ENCODE results near the gene SDK1.

The SDK1 gene

GRCh38 chr7:4026941-4027486, 726.0 kb downstream of the SDK1 start:
- no peak overlapping the region for H3K27ac Mint-ChIP-seq
- no peaks in the 10 kb centered on the region for H3K9me3 Mint-ChIP-seq (ENCODE audit: low read depth)
- H3K4me3 Mint-ChIP-seq: no peak overlapping the region
- H3K36me3 Mint-ChIP-seq: no peaks in the 10 kb centered on the region
- H3K27me3 Mint-ChIP-seq: peaks cover 2% of the 10 kb centered on the region
- H3K4me1 Mint-ChIP-seq (ENCODE audit: low read depth): no peaks in the 10 kb centered on the region

- no peak overlapping the region for H3K27ac Mint-ChIP-seq
- peaks cover 2% of the 10 kb centered on the region for H3K27me3 Mint-ChIP-seq
- H3K4me3 Mint-ChIP-seq: no peak overlapping the region
- H3K4me1 Mint-ChIP-seq (ENCODE audit: low read depth): no peaks in the 10 kb centered on the region
- H3K9me3 Mint-ChIP-seq (ENCODE audit: low read depth): no peaks in the 10 kb centered on the region
- no peaks in the 10 kb centered on the region for H3K36me3 Mint-ChIP-seq
Measured at GRCh38 chr7:4028221-4028620, 727.2 kb downstream of the SDK1 start.

GRCh38 chr7:4029941-4030340, 728.9 kb downstream of the SDK1 start:
- H3K27ac Mint-ChIP-seq: no peak overlapping the region
- no peak overlapping the region for H3K4me3 Mint-ChIP-seq
- H3K4me1 Mint-ChIP-seq (ENCODE audit: low read depth): no peaks in the 10 kb centered on the region
- H3K27me3 Mint-ChIP-seq: peaks cover 2% of the 10 kb centered on the region
- no peaks in the 10 kb centered on the region for H3K36me3 Mint-ChIP-seq
- no peaks in the 10 kb centered on the region for H3K9me3 Mint-ChIP-seq (ENCODE audit: low read depth)

GRCh38 chr7:4030346-4030950, 729.4 kb downstream of the SDK1 start:
- Mint-ChIP-seq H3K4me3 (no peak overlapping the region), H3K36me3 (no peaks in the 10 kb centered on the region), H3K4me1 (ENCODE audit: low read depth) (no peaks in the 10 kb centered on the region), H3K27me3 (peaks cover 2% of the 10 kb centered on the region), H3K27ac (no peak overlapping the region), H3K9me3 (ENCODE audit: low read depth) (no peaks in the 10 kb centered on the region)

- no peaks in the 10 kb centered on the region for H3K4me1 Mint-ChIP-seq (ENCODE audit: low read depth)
- no peak overlapping the region for H3K4me3 Mint-ChIP-seq
- no peak overlapping the region for H3K27ac Mint-ChIP-seq
- H3K9me3 Mint-ChIP-seq (ENCODE audit: low read depth): no peaks in the 10 kb centered on the region
- H3K27me3 Mint-ChIP-seq: peaks cover 2% of the 10 kb centered on the region
- no peaks in the 10 kb centered on the region for H3K36me3 Mint-ChIP-seq
Measured at GRCh38 chr7:4033996-4034395, 732.9 kb downstream of the SDK1 start.

GRCh38 chr7:4037308-4037707, 736.3 kb downstream of the SDK1 start:
- no peaks in the 10 kb centered on the region for H3K4me1 Mint-ChIP-seq (ENCODE audit: low read depth)
- no peaks in the 10 kb centered on the region for H3K36me3 Mint-ChIP-seq
- no peaks in the 10 kb centered on the region for H3K27me3 Mint-ChIP-seq
- no peaks in the 10 kb centered on the region for H3K9me3 Mint-ChIP-seq (ENCODE audit: low read depth)
- H3K27ac Mint-ChIP-seq: no peak overlapping the region
- H3K4me3 Mint-ChIP-seq: no peak overlapping the region

- H3K27ac Mint-ChIP-seq: no peak overlapping the region
- H3K4me3 Mint-ChIP-seq: no peak overlapping the region
- H3K4me1 Mint-ChIP-seq (ENCODE audit: low read depth): no peaks in the 10 kb centered on the region
Measured at GRCh38 chr7:4037877-4038276, 736.8 kb downstream of the SDK1 start.

GRCh38 chr7:4040109-4040928, 739.3 kb downstream of the SDK1 start:
- Mint-ChIP-seq H3K27me3 (no peaks in the 10 kb centered on the region), H3K36me3 (no peaks in the 10 kb centered on the region), H3K4me1 (ENCODE audit: low read depth) (no peaks in the 10 kb centered on the region), H3K9me3 (ENCODE audit: low read depth) (no peaks in the 10 kb centered on the region), H3K4me3 (no peak overlapping the region), H3K27ac (no peak overlapping the region)

More at GRCh38 chr7:4037877-4038276, 736.8 kb downstream of the SDK1 start:
- no peaks in the 10 kb centered on the region for H3K36me3 Mint-ChIP-seq
- H3K27me3 Mint-ChIP-seq: no peaks in the 10 kb centered on the region
- no peaks in the 10 kb centered on the region for H3K9me3 Mint-ChIP-seq (ENCODE audit: low read depth)

- H3K4me1 Mint-ChIP-seq (ENCODE audit: low read depth): no peaks in the 10 kb centered on the region
- no peaks in the 10 kb centered on the region for H3K36me3 Mint-ChIP-seq
- no peaks in the 10 kb centered on the region for H3K9me3 Mint-ChIP-seq (ENCODE audit: low read depth)
- no peak overlapping the region for H3K27ac Mint-ChIP-seq
- no peak overlapping the region for H3K4me3 Mint-ChIP-seq
- no peaks in the 10 kb centered on the region for H3K27me3 Mint-ChIP-seq
Measured at GRCh38 chr7:4042402-4043045, 741.5 kb downstream of the SDK1 start.

GRCh38 chr7:4043988-4044387, 742.9 kb downstream of the SDK1 start:
- Mint-ChIP-seq H3K4me3 (no peak overlapping the region), H3K27ac (no peak overlapping the region), H3K27me3 (no peaks in the 10 kb centered on the region), H3K4me1 (ENCODE audit: low read depth) (no peaks in the 10 kb centered on the region), H3K9me3 (ENCODE audit: low read depth) (no peaks in the 10 kb centered on the region), H3K36me3 (no peaks in the 10 kb centered on the region)

- Mint-ChIP-seq H3K4me3 (no peak overlapping the region), H3K4me1 (ENCODE audit: low read depth) (no peaks in the 10 kb centered on the region), H3K9me3 (ENCODE audit: low read depth) (no peaks in the 10 kb centered on the region), H3K27ac (no peak overlapping the region), H3K36me3 (no peaks in the 10 kb centered on the region), H3K27me3 (no peaks in the 10 kb centered on the region)
Measured at GRCh38 chr7:4045450-4045849, 744.4 kb downstream of the SDK1 start.

- no peaks in the 10 kb centered on the region for H3K4me1 Mint-ChIP-seq (ENCODE audit: low read depth)
- H3K36me3 Mint-ChIP-seq: no peaks in the 10 kb centered on the region
- no peak overlapping the region for H3K27ac Mint-ChIP-seq
- no peaks in the 10 kb centered on the region for H3K27me3 Mint-ChIP-seq
- no peak overlapping the region for H3K4me3 Mint-ChIP-seq
- no peaks in the 10 kb centered on the region for H3K9me3 Mint-ChIP-seq (ENCODE audit: low read depth)
Measured at GRCh38 chr7:4045975-4046374, 744.9 kb downstream of the SDK1 start.

GRCh38 chr7:4048336-4048735, 747.3 kb downstream of the SDK1 start:
- Mint-ChIP-seq H3K4me1 (ENCODE audit: low read depth) (no peaks in the 10 kb centered on the region), H3K27ac (no peak overlapping the region), H3K27me3 (no peaks in the 10 kb centered on the region), H3K9me3 (ENCODE audit: low read depth) (no peaks in the 10 kb centered on the region), H3K36me3 (no peaks in the 10 kb centered on the region), H3K4me3 (no peak overlapping the region)

GRCh38 chr7:4049202-4049601, 748.1 kb downstream of the SDK1 start:
- H3K27ac Mint-ChIP-seq: no peak overlapping the region
- H3K9me3 Mint-ChIP-seq (ENCODE audit: low read depth): no peaks in the 10 kb centered on the region
- no peaks in the 10 kb centered on the region for H3K36me3 Mint-ChIP-seq
- no peaks in the 10 kb centered on the region for H3K4me1 Mint-ChIP-seq (ENCODE audit: low read depth)
- peaks cover 4% of the 10 kb centered on the region for H3K27me3 Mint-ChIP-seq
- no peak overlapping the region for H3K4me3 Mint-ChIP-seq

- Mint-ChIP-seq H3K4me1 (ENCODE audit: low read depth) (no peaks in the 10 kb centered on the region), H3K27me3 (peaks cover 4% of the 10 kb centered on the region), H3K27ac (no peak overlapping the region), H3K9me3 (ENCODE audit: low read depth) (no peaks in the 10 kb centered on the region), H3K36me3 (no peaks in the 10 kb centered on the region), H3K4me3 (no peak overlapping the region)
Measured at GRCh38 chr7:4050126-4050660, 749.1 kb downstream of the SDK1 start.

All from activated naive CD8-positive, alpha-beta T cell (primary cell).